ENCODE data around the gene HIVEP3. TPM values are rescaled to one million over a fixed set of nuclear protein-coding genes. Genes with fewer than 3 reads are reported as not detected.
A peak's percentile ranks its signal among the peaks of the same experiment; 100 is the strongest.

HIVEP3 gene
- total RNA-seq, 1 donor from 2014 or later = 5.7 TPM

- DNase-seq = no peak
- H3K4me1 ChIP-seq = peaks cover 33% of the 10 kb centered on the region
Measured at GRCh38 chr1:41856944-41857285, 61.8 kb downstream of the HIVEP3 start.

DNA sequence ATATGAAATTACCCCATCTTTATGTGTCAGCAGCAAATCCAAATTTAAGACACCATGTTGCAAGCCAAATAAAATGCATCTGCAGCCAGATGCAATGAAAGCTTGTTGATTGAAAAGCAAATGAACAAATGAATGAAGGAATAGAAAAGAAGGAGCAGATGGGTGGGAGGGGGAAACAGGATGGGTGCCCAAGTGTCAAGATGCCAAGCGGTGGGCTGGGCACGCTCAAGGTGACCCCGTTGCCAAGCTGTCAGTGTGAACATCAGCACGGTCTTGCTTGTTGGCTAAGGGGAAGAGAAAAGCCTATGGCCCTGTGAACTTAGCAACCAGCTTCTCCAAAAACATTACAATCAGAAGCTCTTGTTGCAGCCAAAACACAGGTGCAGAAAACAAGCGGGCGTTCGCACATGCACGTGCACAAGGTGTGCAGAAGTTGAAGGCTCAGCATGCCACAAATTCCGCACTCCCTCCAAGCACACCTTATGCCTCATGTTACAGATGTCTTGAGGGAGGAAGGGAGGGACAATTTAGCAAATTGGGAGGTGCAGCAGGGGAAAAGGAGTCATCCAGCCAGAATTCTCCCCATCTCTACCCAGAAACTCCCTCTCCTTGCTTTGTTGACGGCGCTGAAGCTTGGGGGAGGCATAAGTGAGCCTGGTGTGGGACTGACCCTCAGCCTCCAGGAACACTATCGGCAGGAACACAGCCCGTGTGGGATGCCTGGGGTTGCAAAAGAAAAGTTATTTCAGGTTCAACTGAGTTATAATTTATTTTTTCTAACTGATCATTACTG lies 62.4 kb downstream of the HIVEP3 start:
- intact Hi-C loops (cut with micrococcal nuclease) = no loop called here
- Histone ChIP-seq H3K9me3 (replicated peaks) (no peaks in the 10 kb centered on the region), H3K27ac (replicated peaks) (no peak overlapping the region), H3K36me3 (no peaks in the 10 kb centered on the region), H3K4me3 (no peak overlapping the region), H3K4me1 (peaks cover 37% of the 10 kb centered on the region), H3K27me3 (ENCODE audit: low read depth) (no peaks in the 10 kb centered on the region)
- TF ChIP-seq, protein P1, sequence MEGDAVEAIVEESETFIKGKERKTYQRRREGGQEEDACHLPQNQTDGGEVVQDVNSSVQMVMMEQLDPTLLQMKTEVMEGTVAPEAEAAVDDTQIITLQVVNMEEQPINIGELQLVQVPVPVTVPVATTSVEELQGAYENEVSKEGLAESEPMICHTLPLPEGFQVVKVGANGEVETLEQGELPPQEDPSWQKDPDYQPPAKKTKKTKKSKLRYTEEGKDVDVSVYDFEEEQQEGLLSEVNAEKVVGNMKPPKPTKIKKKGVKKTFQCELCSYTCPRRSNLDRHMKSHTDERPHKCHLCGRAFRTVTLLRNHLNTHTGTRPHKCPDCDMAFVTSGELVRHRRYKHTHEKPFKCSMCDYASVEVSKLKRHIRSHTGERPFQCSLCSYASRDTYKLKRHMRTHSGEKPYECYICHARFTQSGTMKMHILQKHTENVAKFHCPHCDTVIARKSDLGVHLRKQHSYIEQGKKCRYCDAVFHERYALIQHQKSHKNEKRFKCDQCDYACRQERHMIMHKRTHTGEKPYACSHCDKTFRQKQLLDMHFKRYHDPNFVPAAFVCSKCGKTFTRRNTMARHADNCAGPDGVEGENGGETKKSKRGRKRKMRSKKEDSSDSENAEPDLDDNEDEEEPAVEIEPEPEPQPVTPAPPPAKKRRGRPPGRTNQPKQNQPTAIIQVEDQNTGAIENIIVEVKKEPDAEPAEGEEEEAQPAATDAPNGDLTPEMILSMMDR (IDR thresholded peaks at IDR 0.05; ENCODE audit: borderline replicate concordance) = no peak
- DNase-seq = no peak

More at GRCh38 chr1:41856944-41857285, 61.8 kb downstream of the HIVEP3 start:
- H3K36me3 ChIP-seq = no peaks in the 10 kb centered on the region
- TF ChIP-seq, protein P1 (IDR thresholded peaks at IDR 0.05; ENCODE audit: borderline replicate concordance) = no peak
- no peak overlapping the region for H3K4me3 ChIP-seq
- intact Hi-C loops (cut with micrococcal nuclease) = no loop called here
- H3K27me3 ChIP-seq (ENCODE audit: low read depth) = no peaks in the 10 kb centered on the region
- H3K27ac ChIP-seq (replicated peaks) = no peak overlapping the region
- H3K9me3 ChIP-seq (replicated peaks) = no peaks in the 10 kb centered on the region

DNA sequence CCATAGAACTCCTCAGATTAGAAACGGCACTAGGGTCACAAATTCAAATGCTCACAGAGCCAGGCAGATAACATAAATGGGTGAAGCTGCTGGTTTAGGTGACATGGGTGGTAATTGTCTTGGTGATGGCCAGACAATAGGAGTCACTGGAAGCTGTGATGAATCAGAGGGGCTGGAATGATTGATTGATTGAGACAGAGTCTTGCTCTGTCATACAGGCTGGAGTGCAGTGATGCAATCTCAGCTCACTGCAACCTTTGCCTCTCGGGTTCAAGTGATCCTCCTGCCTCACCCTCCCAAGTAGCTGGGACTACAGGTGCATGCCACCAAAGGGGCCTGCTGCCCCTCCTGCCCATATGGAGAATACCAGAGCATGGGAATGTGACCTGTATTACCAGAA lies 63.0 kb downstream of the HIVEP3 start:
- Histone ChIP-seq H3K4me1 (peaks cover 37% of the 10 kb centered on the region), H3K27me3 (ENCODE audit: low read depth) (no peaks in the 10 kb centered on the region), H3K27ac (replicated peaks) (no peak overlapping the region), H3K4me3 (no peak overlapping the region), H3K36me3 (no peaks in the 10 kb centered on the region), H3K9me3 (replicated peaks) (no peaks in the 10 kb centered on the region)
- no peak for DNase-seq
- TF ChIP-seq, protein P1 (IDR thresholded peaks at IDR 0.05; ENCODE audit: borderline replicate concordance) = no peak
- intact Hi-C loops (cut with micrococcal nuclease) = no loop called here

GRCh38 chr1:41853907-41854306 lies 64.8 kb downstream of the HIVEP3 start:
- Histone ChIP-seq H3K27me3 (ENCODE audit: low read depth) (no peaks in the 10 kb centered on the region), H3K36me3 (no peaks in the 10 kb centered on the region), H3K4me1 (peaks cover 42% of the 10 kb centered on the region), H3K4me3 (no peak overlapping the region), H3K27ac (replicated peaks) (no peak overlapping the region), H3K9me3 (replicated peaks) (no peaks in the 10 kb centered on the region)
- TF ChIP-seq, protein P1 (IDR thresholded peaks at IDR 0.05; ENCODE audit: borderline replicate concordance) = no peak
- no peak for DNase-seq
- intact Hi-C loops (cut with micrococcal nuclease) = no loop called here

- H3K27me3 ChIP-seq (ENCODE audit: low read depth) = no peaks in the 10 kb centered on the region
- TF ChIP-seq, protein P1 (IDR thresholded peaks at IDR 0.05; ENCODE audit: borderline replicate concordance) = no peak
- no peak for DNase-seq
- peak overlapping the region; percentile 52 for H3K27ac ChIP-seq (replicated peaks)
- intact Hi-C loops (cut with micrococcal nuclease) = no loop called here
- H3K9me3 ChIP-seq (replicated peaks) = no peaks in the 10 kb centered on the region
- H3K4me1 ChIP-seq = peaks cover 57% of the 10 kb centered on the region
- no peaks in the 10 kb centered on the region for H3K36me3 ChIP-seq
- no peak overlapping the region for H3K4me3 ChIP-seq
Measured at GRCh38 chr1:41852091-41852490, 66.6 kb downstream of the HIVEP3 start.

All from left ventricle myocardium inferior (tissue), 1 donor.